HEK293 (cell line): ENCODE data around the gene BAIAP2.

Experiments
- CTCF ChIA-PET: fragments of 350-600 bp; formaldehyde crosslinking; extraction: SDS; loops from one replicate; lab custom pipeline; 2021; ENCODE audit warnings: antibody characterized with exemption; lab: Yijun Ruan, JAX
- POLR2A ChIA-PET: fragments of 300-600 bp; formaldehyde crosslinking; extraction: SDS; loops from one replicate; lab custom pipeline; 2020; ENCODE audit warnings: antibody characterized with exemption, inconsistent platforms; lab: Yijun Ruan, JAX
- H3K27ac ChIP-seq: fragments of 200-500 bp; sonication (Bioruptor generic); 2 replicates; pipeline ENCODE4 v1.5.1; 2014; ENCODE audit warnings: low read depth, low read length, control low read depth, inconsistent platforms; ENCODE audit errors: extremely low read depth
- H3K36me3 ChIP-seq, 2 experiments: fragments of 200-500 bp in 1 of 2; sonication (Bioruptor generic) in 1 of 2; 1 replicate in 1 of 2; 2 replicates in 1 of 2; pipeline ENCODE4 v1.5.1; 2014 to 2017; ENCODE audit warnings: inconsistent platforms in 2 of 2, low read length in 2 of 2; ENCODE audit not compliant: control insufficient read depth in 2 of 2, insufficient read depth in 1 of 2
- H3K4me1 ChIP-seq: fragments of 200-500 bp; sonication (Bioruptor generic); 2 replicates; pipeline ENCODE4 v1.5.1; 2014; ENCODE audit warnings: mild to moderate bottlenecking, low read length, inconsistent platforms; ENCODE audit not compliant: control insufficient read depth, insufficient read depth
- H3K4me3 ChIP-seq: 2 replicates; pipeline ENCODE4 v1.5.1; 2011; ENCODE audit warnings: low read depth, mild to moderate bottlenecking, control low read depth, low read length, moderate library complexity
- H3K9me3 ChIP-seq: fragments of 200-500 bp; sonication (Bioruptor generic); 2 replicates; pipeline ENCODE4 v1.5.1; 2014; ENCODE audit warnings: low read depth, low read length, inconsistent platforms; ENCODE audit not compliant: control insufficient read depth, insufficient read depth
- EGR2 ChIP-seq: fragments of 450-650 bp; formaldehyde crosslinking; IDR thresholded peaks from 2 replicates; pipeline ENCODE4 v1.5.1; 2016; ENCODE audit warnings: low read depth, missing biosample characterization, missing genetic modification characterization
- GLIS2 ChIP-seq: fragments of 450-650 bp; formaldehyde crosslinking; IDR thresholded peaks from 2 replicates; pipeline ENCODE4 v1.5.1; 2016; ENCODE audit warnings: missing biosample characterization, missing genetic modification characterization
- KLF1 ChIP-seq: fragments of 450-650 bp; formaldehyde crosslinking; IDR thresholded peaks from 2 replicates; pipeline ENCODE4 v1.5.1; 2016; ENCODE audit warnings: missing biosample characterization, missing genetic modification characterization
- PRDM6 ChIP-seq: fragments of 450-650 bp; formaldehyde crosslinking; IDR thresholded peaks from 2 replicates; pipeline ENCODE4 v1.5.1; 2017; ENCODE audit warnings: missing biosample characterization, missing genetic modification characterization
- ZBTB10 ChIP-seq: fragments of 450-650 bp; formaldehyde crosslinking; IDR thresholded peaks from 2 replicates; pipeline ENCODE4 v1.5.1; 2016; ENCODE audit warnings: missing biosample characterization, missing genetic modification characterization
- ZBTB17 ChIP-seq: fragments of 450-650 bp; formaldehyde crosslinking; IDR thresholded peaks from 2 replicates; pipeline ENCODE4 v1.5.1; 2016; ENCODE audit warnings: missing biosample characterization, missing genetic modification characterization
- ZFHX2 ChIP-seq: fragments of 450-650 bp; formaldehyde crosslinking; conservative IDR thresholded peaks from 2 replicates; pipeline ENCODE4 v1.5.1; 2016; ENCODE audit warnings: missing biosample characterization, missing genetic modification characterization
- ZNF670 ChIP-seq: fragments of 450-650 bp; formaldehyde crosslinking; IDR thresholded peaks from 2 replicates; pipeline ENCODE4 v1.5.1; 2016; ENCODE audit warnings: missing biosample characterization, missing genetic modification characterization, low read depth
- ZNF837 ChIP-seq: fragments of 450-650 bp; formaldehyde crosslinking; IDR thresholded peaks from 2 replicates; pipeline ENCODE4 v1.5.1; 2016; ENCODE audit warnings: missing biosample characterization, missing genetic modification characterization
- TF ChIP-seq, protein P1 (sequence below): fragments of 450-650 bp; formaldehyde crosslinking; IDR thresholded peaks from 2 replicates; pipeline ENCODE4 v1.5.1; 2016; ENCODE audit warnings: missing biosample characterization, missing genetic modification characterization

Gene BAIAP2

GRCh38 chr17:81062014-81062780 lies 27.2 kb downstream of the BAIAP2 start:
- no peak overlapping the region for H3K4me3 ChIP-seq
- TF ChIP-seq ZNF837 (tag by site-specific recombination) (no peak), ZBTB10 (tag by site-specific recombination) (no peak), ZBTB17 (tag by site-specific recombination) (peak; percentile 90), PRDM6 (no peak)
- TF ChIP-seq, protein P1, sequence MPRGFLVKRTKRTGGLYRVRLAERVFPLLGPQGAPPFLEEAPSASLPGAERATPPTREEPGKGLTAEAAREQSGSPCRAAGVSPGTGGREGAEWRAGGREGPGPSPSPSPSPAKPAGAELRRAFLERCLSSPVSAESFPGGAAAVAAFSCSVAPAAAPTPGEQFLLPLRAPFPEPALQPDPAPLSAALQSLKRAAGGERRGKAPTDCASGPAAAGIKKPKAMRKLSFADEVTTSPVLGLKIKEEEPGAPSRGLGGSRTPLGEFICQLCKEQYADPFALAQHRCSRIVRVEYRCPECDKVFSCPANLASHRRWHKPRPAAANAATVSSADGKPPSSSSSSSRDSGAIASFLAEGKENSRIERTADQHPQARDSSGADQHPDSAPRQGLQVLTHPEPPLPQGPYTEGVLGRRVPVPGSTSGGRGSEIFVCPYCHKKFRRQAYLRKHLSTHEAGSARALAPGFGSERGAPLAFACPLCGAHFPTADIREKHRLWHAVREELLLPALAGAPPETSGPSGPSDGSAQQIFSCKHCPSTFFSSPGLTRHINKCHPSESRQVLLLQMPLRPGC (tag by site-specific recombination), result no peak
- peaks cover 0 to 35% of the 10 kb centered on the region in 2 experiments; a peak in 1 of 3 replicates for H3K36me3 ChIP-seq
- CTCF ChIA-PET, result interaction anchor here (0.5 to 1.3 kb wide), 4 partner anchors 16 to 449 kb away, joined by 3 to 6 read pairs (median 4); no protein-coding TSS in a partner anchor
- no peaks in the 10 kb centered on the region for H3K9me3 ChIP-seq
- no peaks in the 10 kb centered on the region; the same call in 1 of the 2 replicates for H3K4me1 ChIP-seq
- POLR2A ChIA-PET, result interaction anchor here (0.6 kb wide), 3 partner anchors 26 to 1456 kb away, joined by 3 to 6 read pairs (median 4); no protein-coding TSS in a partner anchor
- H3K27ac ChIP-seq, result no peak overlapping the region

GRCh38 chr17:81063106-81064093 lies 28.4 kb downstream of the BAIAP2 start:
- CTCF ChIA-PET, result interaction anchor here (0.5 to 1.8 kb wide), 3 partner anchors 17 to 1317 kb away, joined by 3 to 10 read pairs (median 3); no protein-coding TSS in a partner anchor
- H3K27ac ChIP-seq, result no peak overlapping the region
- H3K4me3 ChIP-seq, result no peak overlapping the region
- H3K4me1 ChIP-seq, result no peaks in the 10 kb centered on the region
- no peaks in the 10 kb centered on the region for H3K9me3 ChIP-seq
- TF ChIP-seq EGR2 (tag by site-specific recombination), result peak; percentile 63
- TF ChIP-seq GLIS2 (tag by site-specific recombination), result 0 out of 2 replicates have a peak, but pooled peaks have one; percentile 9
- peak; percentile 56 for TF ChIP-seq KLF1
- TF ChIP-seq ZNF670 (tag by site-specific recombination), result no peak
- peak; percentile 76 for TF ChIP-seq ZFHX2 (tag by site-specific recombination)
- POLR2A ChIA-PET, result interaction anchor here (0.6 kb wide), 1 partner anchor 44 kb away, joined by 3 read pairs; no protein-coding TSS in a partner anchor
- peaks cover 0 to 31% of the 10 kb centered on the region in 2 experiments; a peak in 1 of 3 replicates for H3K36me3 ChIP-seq
